Stimulated activated naive CD4-positive, alpha-beta T cell treated with Interleukin-2 at 50 U/mL for 16 hours (primary cell): ENCODE data around the gene CAMK2B.

ENCODE experiments used
- DNase-seq: peaks from one replicate; lab custom pipeline; 2025; lab: John Stamatoyannopoulos, UW

The CAMK2B gene

DNA sequence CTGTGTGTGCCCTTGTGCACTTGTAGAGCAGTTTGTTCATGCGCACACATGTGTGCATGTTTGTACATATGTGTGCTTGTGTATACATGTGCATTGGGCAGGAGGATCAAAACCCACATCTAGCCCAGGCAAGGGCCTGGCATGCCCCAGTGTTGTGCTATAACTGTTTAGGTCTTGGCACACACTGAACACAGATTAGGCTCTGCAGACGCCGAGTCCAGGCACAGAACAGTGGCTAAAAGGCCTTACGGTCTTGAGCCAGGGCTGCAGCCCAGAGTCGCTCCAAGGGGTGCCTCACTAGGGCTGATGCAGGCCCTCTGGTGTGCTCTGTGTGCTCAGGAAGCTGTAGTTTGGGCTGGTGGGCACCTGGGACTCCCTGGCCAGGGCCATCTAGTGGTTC is 68.9 kb downstream of the CAMK2B start:
- DNase-seq = no peak

DNA sequence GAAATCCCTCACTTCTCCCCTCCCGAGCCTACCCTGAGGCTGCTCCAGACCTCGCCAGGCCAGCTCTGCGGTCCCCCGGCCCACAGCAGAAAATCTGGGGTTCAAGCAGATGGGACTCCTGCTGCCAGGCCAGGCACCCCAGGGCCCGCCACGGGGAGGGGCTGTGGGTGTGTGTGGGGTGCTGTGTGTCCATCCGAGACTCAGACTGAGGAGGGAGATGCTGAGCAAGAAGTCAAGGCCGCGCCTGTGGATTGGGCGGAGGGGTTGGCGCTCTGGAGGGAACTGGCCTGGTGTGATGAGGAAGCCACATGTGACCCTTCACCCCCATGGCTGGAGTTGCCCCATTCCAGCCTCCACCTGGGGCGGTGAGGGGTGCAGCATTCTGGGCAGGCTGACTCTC is 73.5 kb downstream of the CAMK2B start:
- no peak for DNase-seq

DNA sequence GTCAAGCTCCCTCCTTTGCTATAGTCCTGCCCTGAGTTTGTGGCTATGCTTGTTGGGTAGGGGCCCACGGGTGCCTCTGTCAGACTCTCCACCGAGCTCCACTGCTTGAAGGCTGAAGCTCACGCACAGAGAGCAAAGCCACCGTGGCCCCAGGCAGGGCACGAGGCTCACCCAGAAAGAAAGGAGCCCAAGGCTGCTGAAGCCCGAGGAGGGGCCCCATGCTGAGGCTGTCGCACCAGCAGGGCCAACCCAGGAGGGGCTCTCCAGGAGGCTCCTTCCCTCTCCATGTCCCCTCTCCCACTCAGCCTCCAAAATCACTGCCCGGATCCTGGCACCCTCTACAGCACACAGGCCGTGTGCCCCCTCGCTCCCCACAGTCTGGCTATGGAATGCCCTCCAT is 74.1 kb downstream of the CAMK2B start:
- no peak for DNase-seq

DNA sequence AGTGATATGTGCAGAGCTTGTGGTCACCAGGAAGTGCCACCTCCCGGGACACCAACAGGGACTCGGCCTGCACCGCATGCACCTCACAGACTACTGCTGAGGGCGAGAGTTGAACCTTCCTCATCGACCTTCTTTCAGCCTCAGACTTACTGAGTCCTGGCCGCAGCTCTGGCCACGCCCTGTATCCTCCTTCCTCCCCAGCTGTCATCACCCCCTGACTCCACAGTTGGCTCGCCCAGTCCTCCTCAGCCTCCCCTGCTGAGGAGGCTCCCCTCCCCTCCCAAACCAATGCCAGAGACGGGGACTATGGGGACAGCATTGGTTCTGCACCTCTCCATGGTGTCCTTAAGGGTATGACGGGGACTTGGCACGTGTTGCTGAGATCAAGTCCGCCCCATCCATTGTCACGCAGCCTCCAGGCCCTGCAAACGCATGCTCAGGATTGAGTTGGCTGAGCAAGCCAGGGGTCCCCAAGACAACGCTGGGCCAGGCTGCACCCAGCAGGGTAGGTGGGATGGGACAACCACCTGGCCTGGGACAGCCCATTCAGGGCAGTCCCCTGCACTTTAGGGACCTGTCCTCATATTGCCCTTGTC is 75.7 kb downstream of the CAMK2B start:
- DNase-seq = no peak

DNA sequence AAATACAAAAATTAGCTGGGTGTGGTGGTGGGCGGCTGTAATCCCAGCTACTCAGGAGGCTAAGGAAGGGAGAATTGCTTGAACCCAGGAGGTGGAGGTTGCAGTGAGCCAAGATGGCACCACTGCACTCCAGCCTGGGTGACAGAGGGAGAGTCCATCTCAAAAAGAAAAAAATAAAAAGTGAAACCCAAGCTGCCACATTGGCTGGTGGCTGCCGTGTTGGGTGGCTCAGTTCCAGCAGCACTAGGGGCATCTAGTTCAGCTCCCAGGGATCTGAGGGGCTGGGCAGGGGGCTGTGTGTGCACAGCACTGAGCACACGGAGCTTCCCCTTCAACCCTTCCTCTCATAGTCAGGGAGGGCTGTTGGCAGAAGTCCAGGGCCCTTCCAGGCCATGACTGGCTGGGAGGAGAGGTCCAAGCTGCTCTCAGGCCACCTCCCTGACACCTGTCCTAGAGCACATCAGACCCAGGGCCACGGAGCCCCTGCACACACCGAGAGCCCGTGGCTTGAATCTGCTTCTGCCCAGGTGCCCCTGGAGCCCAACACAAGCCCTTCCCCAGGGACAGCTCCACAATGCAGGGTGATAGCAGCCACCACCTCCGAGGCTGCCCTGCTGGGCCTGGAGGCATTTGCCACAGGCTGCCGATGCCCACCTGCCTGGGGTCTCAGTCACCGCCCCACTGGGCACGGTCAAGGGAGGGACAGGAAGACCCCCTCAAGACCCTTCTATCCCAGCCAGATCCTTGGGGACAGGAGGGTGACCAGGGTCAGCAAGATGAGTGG is 77.3 kb downstream of the CAMK2B start:
- DNase-seq = no peak

DNA sequence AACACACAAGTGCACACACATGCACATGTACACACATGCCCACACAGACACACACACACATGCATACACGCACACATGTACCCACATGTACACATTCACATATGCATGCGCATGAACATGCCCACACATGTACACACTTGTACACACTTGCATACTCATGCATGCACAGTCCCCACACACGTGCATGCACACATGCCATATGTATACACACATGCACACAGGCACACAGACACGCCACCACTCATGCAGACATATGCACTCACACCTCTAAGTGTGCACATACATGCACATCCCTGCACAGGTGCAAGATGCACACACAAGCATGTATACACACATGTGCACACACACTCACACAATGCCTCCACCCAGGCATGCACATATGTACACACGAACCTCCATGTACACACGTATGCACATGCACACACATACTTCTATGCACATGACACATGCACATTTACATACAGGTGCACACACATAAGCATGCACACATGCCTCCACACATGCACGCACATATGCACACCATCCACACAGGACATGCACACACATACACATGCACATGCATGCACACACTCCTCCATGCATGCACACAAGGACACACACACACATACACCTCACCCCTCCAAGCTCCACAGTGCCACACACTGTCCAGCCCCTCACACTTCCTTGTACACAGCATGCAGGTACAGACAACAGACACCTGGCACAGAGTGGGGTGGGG is 78.8 kb downstream of the CAMK2B start:
- no peak for DNase-seq

DNA sequence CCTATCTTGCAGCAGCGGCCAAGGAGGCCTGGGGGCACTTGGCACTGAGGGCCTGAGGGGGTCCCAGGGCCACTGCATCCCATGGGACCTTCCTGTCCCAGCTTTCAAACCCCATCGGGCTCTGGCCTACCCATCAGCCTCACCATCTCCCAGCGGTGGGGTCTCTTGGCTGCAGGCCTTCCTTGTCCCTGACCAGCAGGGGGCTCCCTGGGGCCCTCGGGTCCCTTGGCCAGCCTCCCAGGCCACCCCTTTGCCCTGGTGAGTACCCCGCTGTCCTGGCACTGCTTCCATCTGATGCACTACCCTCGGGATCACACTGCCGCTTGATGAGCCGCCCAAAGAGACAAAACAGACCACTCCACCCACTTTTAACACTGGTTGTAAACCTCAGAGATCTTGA is 81.1 kb downstream of the CAMK2B start:
- no peak for DNase-seq

DNA sequence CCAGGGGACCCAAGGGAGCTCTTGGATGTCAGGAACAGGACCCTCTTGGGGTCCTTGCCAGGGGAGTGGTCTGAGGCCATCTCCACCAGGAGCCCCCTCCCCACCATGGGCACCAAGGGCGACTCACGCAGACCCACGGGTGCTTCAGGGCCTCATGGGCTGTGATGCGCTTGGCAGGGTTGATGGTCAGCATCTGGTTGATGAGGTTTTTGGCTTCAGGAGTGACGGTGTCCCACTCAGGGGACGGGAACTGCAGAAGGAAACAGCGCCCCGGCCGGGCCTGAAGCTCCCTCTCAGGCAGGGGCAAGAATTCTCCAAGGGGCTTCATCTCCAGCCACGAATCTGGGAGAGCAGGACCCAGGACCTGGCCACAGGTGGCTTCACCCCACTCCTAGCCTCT is 83.3 kb downstream of the CAMK2B start:
- DNase-seq = no peak

DNA sequence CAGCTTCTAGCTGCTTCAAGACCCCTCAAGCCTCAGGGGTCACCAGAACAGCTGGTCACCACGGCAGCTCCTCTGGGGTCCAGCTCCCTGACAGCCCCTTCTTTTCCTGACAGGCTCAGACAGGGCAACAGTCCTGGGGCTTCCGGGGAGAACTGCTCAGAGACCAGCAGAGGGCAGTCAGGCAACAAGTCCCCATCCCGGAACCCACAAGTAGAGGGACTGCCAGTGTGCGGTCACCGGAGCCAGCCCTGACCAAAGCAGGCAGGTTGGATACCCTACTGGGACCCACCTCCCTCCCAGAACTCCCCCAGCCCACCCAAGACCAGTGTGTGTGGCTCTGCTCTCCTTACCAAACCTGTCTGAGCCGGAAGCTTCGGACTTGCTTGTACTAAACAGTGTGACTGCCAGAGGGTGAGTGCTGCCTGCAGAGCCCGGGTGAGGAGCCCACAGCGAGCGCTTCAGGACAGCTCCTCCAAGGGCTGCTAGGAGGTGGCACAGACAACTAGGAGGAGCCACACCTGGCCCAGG is 84.3 kb downstream of the CAMK2B start:
- peak; percentile 54 for DNase-seq

DNA sequence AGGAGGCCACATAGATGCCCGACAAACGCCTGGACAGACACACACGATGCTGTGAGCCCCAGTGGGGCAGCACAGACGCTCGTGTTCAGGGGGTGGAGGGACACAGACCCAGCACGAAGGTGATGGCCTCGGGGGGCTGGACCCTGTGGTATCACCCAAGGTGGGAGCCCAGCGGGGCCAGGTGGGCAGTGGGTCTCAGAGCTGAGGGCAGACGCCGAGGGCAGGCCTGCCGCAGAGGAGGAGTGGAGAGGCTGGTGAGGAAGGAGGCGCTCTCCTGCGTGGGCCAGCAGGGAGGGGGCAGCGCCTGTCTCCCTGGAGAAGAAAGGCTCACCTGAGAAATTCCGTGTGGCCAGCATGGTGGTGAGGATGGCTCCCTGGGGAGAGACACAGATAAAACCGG is 85.0 kb downstream of the CAMK2B start:
- no peak for DNase-seq

DNA sequence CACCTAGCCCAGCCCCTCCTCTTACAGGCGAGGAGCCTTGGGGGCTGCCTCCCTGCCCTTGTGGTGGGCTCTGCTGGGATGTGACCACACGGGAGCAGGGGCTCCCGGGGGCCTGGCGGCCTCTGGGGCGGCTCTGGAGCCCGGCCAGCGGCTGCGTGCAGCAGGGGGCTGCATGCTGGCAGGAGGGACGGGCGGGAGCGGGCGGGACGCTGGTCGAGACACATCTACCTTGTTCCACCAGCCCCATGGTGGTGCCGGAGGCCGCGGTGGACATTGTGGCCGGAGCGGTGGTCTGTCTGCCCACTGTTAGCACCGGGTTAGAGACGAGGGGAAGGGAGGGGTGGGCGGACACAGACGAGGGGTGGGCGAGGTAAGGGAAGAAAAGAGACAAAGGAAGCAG is 86.0 kb downstream of the CAMK2B start:
- no peak for DNase-seq

DNA sequence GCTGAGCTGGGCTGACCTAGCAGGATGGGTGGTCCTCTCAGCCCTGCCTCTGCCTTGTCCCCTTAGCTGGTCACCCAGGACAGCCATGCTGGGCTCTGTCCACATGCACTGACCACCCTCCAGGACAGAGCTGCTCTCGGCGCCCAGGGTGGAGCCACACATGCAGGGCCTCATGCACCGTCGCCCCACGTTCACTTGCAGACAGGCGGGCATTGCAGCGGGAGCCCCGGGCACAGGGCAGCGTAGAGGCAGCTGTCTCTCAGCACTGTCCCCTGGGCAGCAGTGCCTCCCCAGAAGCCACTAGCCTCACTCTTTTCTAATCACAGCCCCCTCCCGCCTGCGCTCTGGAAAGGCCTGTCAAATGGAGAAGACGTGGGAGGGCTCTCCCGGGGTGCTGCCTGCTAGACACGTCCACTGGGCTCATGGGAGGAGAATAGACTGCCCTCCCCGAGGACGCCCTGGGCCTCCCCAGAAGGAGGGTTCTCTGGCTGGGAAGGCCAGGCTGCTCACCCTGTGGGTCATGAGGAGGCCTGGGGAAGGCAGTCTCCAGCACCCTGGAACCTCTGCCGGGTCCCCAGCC is 87.2 kb downstream of the CAMK2B start:
- DNase-seq = no peak

DNA sequence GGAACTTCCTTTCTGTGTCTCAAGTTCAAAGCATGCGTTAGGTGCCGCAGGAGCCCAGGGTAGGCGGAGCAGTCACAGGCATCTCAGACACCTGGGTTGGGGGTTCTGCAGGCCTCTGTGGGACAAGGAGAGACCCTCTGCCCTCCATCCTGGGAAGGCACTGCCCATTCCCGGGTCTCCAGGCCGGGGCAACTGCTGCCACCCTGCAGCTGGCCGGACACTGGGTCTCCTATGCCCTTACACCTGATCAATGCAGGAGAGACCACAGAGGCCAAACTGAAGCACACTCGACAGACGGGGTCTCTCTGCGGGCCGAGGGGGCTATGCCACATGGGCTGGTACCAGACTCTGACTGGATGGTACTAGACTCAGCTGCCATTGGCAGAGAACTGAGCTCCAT is 87.7 kb downstream of the CAMK2B start:
- DNase-seq = no peak

DNA sequence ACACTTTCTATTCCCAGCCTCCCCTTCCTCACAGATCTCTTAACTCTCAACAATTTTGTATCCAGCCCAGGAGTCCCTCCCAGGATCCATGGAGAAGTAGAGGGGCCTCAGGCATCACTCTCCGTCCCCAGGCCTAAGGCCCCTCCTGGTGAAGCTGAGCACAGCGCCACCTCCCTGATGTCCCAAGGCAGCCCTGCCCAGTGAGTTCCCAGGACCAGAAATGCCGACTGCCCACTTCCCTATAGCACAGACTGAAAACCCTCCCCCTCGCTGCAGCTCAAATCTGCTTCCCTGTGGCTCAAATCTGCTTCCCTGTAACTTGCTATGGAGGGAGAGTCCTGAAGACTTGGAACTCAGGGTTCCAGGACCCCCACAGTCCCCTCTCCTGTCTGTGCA is 89.1 kb downstream of the CAMK2B start:
- no peak for DNase-seq

DNA sequence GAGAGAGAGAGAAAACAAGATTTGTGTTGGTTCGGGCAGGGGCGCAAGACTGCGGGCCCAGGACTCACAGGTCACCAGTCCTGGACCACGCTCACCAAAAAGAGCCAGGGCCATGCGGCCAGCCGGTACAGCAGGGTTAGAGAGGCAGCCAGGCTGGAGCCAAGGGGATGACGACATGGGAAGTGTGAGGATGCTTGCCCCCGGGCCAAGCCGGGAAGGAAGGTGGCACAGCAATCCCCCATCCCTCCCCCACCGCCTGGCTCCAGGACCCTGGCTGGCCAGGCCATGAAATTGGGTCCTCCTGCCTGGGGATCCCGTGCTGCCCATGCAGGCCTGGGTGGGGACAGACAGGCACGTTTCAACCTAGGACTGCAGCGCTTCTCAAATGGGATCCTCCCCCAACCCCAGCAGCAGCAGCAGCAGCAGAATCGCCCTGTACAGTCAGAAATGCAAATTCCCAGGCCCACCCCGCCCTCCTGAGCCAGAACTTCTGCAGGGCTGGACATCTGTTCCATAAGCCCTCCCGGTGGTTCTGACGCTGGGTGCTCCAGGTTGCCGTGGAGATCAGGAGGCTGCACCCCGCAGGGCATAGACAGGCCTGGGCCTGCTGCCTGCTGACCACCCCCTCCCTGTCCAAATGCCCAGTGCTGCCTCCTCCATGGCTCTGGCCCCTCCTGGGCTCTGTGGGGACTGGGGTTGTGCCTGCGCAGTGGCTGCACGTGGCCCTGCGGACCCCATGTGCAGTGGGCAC is 89.6 kb downstream of the CAMK2B start:
- no peak for DNase-seq

DNA sequence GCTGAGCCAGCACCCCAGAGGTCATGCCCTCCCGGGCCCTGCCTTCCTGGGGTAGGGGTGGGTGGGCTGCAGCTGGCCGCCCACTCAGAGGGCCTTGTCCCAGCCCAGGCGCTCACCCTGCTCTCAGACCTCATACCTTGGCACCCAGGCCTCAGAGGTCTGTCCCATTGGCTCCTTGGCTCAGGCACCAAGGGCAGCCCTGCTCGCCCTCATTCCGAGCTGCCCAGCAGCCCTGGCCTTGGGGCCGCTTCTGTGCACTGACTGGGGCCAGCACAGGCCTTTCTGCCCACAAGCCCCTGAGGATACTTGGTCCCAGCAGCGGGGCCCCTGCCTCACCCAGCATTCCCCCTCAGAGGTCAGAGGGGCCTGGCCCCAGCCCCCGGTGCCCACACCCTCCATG is 90.3 kb downstream of the CAMK2B start:
- no peak for DNase-seq

DNA sequence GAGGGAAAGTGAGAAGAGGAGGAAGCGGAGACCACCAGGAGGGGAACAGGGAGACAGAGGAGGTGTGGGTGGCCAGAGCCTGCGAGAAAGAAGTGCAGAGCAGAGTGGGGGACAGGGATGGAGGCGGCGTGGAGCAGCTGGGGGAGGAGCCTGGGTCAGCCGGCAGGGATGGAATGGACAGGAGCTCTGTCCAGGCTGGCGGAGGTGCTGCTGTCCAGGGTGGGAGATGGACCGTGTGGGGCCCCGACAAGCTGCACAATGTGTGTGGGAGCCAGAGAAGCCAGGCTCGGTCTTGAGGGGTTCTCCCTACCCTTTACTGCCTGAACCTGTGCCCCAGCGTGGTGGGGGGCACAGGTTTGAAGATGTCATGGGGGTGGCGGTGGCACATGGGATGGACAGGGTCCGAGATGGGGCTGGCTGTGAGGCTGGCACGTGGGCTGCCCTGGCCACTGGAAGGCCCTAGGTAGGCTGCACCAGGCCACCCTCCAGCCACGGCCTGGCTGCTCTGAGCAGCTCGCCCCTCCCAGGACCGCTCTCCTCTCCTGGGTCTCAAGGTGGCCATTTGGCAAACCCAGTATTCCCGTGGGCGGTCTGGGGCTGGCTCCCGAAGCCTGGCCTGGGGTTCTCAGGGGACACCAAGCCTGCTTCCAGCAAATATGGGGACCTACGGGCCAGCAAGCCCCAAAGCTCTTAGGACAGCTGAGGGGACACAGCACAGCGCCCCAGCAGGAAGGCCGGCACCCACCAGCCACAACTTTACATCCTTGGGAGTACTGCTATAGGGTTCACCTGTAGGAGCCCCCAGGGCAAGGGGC is 92.3 kb downstream of the CAMK2B start:
- no peak for DNase-seq

DNA sequence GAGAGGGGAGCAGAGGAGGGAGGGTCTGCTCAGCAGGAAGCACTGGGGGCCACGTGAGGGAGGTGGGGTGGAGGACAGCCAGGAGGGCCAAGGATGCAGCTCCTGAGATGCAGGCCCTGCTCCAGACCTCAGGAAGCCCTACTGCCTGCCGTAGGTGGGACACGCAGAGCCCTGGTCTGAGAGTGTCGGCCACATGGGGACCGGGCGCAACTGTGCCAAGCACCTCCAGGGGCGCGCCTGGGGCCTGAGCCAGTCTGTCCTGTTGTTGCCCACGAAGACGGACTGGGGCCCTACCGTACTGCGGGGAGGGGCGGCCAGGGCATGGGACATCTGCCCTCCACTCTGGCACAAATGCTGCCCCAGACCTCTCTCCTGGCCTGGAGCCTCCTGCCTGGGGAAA is 93.0 kb downstream of the CAMK2B start:
- no peak for DNase-seq

DNA sequence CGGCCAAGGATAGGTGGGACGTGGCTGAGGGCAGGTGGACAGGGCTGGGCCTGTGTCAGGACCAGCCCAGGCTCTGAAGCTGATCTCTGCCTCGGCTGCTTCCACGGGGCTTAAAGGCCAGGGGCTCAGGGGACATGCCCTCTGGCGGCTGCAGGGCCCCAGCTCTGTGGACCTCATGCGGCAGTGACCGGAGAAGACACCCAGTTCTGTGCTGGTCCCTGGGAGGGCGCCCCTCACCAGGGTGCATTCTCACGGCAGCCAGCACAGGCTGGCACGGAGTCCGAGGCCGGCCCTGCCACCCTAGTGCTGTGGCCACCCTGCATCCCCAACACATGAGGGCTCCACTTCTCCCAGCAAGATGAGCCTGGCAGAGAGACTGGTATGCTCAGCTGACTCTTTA is 94.3 kb downstream of the CAMK2B start:
- DNase-seq = no peak

DNA sequence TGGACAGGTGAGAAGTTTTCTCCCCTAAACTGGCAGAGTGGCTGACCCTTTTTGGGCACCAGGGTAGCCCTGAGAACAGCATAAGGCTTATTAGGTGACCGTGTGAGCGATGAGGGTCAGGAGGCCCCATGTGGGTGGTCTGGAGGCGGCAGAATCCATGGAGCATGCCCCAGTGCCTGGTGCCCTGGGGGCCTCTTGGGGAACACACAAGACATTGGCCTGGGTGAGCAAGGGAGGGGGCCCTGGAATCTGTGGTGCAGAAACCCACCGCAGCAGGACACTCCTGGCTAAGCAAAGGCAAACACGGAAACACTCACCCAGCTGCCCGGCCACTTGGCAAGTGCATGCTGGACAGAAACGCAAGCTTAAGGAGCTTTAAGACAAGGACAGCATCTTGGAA is 95.1 kb downstream of the CAMK2B start:
- no peak for DNase-seq

DNA sequence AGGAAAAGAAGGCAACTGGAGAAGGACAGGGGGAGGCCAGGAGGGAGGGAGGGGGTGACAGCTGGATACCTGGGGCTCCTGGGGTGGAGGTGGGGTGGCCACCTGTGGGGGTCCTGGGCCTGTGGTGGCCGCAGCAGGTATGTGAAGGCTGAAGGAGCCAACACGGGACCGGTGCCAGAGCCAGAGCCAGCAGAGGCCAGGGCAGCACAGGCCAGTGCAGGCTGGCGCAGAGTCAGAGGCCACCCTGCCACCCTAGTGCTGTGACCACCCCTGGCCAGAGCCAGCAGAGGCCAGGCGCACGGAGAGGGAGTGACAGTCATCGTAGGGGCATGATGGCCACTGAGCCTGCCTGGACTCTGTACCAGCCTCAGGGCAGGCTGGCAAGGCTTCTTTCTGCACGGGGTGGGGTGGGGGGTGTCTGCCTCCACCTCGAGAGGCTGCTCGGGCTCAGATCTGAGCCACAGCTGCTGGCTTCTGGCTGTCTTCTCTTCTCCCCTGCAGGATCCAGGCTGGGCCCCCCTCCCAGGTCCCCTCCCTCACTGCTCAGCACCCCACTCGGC is 95.8 kb downstream of the CAMK2B start:
- DNase-seq = no peak
